Measurements from ENCODE around the gene CTSE.

- TF ChIP-seq EZH2phosphoT487 (IDR thresholded peaks at IDR 0.05; ENCODE audit: low read depth, severe bottlenecking, unreplicated experiment) (no peak), CTCF (IDR thresholded peaks at IDR 0.05; ENCODE audit: poor library complexity) (no peak)
Measured at GRCh38 chr1:206059355-206059915, 35.7 kb upstream of the CTSE start.

Data from hepatocyte (in vitro differentiated cells).